ENCODE measurements around the gene HIBCH. TPM values are rescaled to one million over a fixed set of nuclear protein-coding genes. Genes with fewer than 3 reads are reported as not detected.
"Not testable (repeated sequence)": the region's sequence is repeated elsewhere in the genome, so short reads cannot be mapped to it uniquely, and the experiment has no call there.

HIBCH gene
- total RNA-seq, 1 donor from 2014 or later: 80.7 TPM

- no peak for DNase-seq (ENCODE audit: low spot score)
- ATAC-seq: no peak
Observed at GRCh38 chr2:190254063-190254850, 65.4 kb downstream of the HIBCH start.

GRCh38 chr2:190250421-190250820, 69.2 kb downstream of the HIBCH start:
- ATAC-seq (no peak), DNase-seq (ENCODE audit: low spot score) (no peak)

DNA sequence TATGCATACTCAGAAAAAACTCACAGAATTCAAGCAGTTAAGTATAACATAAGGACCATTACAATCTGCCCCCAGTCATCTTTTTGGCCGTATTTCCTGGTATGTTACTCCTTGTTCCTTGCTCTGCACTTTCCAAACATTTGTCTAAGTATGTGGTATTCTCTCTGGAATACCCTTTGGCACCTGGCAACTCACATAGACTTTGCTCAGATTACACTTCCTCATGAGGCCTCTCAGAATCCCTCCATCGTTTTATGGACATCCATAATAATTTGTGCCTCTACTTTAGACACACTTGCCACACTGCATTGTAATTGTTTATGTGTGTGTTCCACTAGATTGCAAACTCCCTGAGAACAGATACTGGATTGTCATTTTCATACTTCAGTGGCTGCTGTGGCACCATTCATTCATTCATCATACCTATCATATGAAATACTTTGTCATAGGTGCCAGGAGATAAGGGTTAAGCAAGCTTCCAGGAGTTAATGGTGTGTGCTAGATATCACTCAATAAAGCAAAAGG, 84.0 kb downstream of the HIBCH start:
- DNase-seq (ENCODE audit: low spot score): no peak
- no peak for ATAC-seq

DNA sequence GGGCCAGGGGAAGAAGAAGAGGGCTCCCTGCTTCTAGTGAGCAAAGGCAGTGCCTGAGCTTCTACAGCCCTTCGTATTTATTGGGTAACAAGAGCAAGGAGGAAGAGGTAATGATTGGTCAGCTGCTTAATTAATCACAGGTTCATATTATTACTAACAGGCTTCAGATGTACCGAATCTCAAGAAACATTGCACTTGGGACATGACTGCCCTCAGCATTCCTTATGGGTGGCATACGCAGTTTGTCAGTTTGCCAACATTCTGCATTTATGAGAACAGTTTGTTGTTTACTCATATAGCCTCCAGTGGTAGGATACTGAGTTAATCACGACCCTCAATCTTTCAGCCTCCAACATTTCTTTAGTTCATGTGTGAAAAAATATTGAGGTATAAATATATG, 84.5 kb downstream of the HIBCH start:
- ATAC-seq (no peak), DNase-seq (ENCODE audit: low spot score) (no peak)

- not testable (repeated sequence) for DNase-seq (ENCODE audit: low spot score); ATAC-seq
Observed at GRCh38 chr2:190223989-190224388, 95.6 kb downstream of the HIBCH start.

GRCh38 chr2:190222745-190223144, 96.9 kb downstream of the HIBCH start:
- not testable (repeated sequence) for ATAC-seq; DNase-seq (ENCODE audit: low spot score)

- ATAC-seq (no peak), DNase-seq (ENCODE audit: low spot score) (no peak)
Observed at GRCh38 chr2:190221429-190221828, 98.2 kb downstream of the HIBCH start.

DNA sequence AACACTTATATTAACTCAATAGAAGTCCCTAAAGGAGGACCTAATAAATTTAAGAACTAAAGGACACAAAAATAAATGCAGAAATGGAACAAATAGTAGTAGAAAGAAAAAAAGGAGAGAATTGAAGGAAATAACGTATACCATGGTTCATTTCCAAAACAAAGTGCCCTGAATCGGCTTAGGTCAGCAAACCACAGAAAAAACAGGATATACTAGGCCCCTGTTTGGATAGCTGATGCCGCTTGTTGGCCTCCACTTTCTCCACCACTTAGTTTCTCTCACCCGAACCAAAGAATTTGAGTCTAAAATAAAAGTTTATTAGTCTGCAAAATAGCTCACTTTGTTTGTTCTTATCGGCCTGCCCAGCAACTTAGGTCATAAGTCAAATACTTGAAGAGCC, 100.4 kb downstream of the HIBCH start:
- DNase-seq (ENCODE audit: low spot score) (no peak), ATAC-seq (no peak)

DNA sequence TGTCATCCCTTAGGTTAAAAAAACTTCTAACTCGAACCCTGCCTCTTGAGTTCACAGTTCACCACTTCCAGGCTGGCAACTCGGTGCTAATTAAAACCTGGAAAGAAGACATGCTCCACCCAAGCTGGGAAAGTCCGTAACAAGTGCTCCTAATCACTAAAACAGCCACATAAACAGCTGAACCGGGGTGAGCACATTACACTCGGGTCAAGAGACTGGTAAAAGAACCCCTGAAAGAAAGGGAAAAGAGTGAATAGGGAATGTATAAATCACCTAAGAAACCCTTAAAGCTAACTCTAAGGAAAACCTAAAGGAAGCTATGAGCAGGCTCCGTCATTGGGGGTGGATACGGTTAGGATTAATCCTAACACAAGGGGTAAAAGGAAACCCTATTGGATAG, 102.0 kb downstream of the HIBCH start:
- DNase-seq (ENCODE audit: low spot score) (no peak), ATAC-seq (no peak)

DNA sequence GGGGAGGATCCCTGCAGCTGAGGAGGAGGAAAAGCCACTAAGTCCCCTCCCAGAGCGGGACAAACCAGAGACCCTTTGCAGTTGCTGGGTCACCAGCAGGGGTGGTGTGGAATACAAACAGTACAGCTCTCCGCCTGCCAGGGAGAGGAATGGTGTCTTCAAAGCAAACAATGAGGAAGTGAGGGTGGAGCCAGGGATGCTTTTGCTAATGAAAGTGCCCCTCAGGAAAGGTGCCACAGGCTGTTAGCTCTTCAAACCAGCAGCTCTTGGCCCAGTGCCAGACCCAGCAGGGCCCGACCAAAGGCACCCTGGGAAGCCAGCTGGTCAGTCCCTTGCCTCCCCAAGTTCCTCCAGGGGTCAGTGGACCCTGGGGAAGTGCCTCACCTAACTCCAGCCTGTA, 102.8 kb downstream of the HIBCH start:
- ATAC-seq: peak; percentile 47
- peak; percentile 51 for DNase-seq (ENCODE audit: low spot score)

DNA sequence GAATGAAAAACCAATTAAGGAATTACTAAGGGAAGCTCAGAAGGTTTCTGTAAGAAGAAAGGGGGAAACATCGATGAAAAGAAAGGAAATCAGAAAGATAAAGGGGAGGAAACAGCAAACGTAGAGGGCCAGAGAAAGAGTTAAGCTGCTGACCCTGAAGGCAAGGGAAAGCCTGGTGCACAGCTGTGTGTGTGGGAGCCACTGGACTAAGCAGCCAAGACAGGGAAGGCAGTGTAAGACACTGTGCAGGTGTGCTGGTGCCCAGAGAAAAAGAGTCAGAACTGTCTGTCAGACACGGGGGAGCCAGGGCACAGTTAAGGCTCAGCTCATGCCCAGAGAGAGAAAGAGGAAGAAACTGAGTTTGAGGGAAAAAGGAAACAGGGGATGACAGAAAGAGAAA, 104.0 kb downstream of the HIBCH start:
- peak; percentile 16 for ATAC-seq
- no peak for DNase-seq (ENCODE audit: low spot score)

DNA sequence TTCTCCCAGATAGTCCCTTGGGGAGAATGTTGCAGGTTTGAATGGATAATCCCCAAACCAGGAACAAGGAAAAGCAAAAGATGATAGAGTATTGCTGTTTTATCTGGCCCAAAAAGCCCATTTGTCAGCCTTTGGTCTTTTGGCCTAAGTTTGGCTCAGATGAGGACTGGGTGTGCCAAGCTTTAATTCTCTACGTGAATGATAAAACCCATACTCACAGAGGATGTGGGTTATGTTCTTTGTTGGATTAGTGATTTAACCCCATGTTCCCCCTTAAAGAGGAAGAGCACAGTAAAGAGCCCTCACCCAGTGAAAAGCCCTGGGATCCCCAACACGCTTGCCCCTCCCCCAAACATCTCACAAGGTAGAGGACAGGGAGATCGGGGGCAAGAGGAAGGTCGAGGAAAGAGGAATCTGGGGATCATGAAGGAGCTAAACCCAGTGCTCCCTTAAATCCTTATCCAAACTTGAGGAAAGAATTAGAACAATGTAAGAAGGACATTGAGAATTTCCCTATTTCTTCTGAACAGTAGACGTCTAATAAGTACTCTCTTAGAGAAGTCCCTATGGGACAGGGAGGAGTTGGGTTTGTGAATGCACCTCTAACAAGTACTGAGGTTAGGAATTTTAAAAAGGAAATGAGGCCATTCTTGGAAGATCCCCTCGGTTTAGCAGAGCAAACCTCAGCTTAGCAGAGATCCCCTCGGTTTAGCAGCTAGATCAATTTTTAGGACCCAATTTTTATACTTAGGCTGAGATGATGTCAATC, 105.0 kb downstream of the HIBCH start:
- ATAC-seq: peak; percentile 35
- DNase-seq (ENCODE audit: low spot score): no peak

- no peak for ATAC-seq
- no peak for DNase-seq (ENCODE audit: low spot score)
Observed at GRCh38 chr2:190213441-190214335, 105.9 kb downstream of the HIBCH start.

DNA sequence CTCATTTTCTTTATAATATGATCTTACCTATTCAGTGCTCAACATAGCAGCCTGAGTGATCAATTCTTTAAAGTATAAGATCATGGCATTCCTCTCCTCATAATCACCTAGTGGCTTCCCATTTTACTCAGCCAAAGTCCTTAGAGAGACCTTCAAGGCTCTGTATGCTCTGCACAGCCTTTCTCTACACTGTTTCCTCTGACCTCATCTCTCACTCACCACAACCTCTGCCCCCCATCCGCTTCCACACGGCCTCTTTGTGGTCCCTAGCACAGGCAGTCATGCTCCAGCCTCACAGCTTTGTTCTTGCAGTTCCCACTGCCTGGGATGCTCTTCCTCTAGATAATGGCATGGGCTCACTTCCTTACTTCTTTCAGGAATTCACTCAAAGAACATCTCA, 109.2 kb downstream of the HIBCH start:
- no peak for ATAC-seq
- no peak for DNase-seq (ENCODE audit: low spot score)

DNA sequence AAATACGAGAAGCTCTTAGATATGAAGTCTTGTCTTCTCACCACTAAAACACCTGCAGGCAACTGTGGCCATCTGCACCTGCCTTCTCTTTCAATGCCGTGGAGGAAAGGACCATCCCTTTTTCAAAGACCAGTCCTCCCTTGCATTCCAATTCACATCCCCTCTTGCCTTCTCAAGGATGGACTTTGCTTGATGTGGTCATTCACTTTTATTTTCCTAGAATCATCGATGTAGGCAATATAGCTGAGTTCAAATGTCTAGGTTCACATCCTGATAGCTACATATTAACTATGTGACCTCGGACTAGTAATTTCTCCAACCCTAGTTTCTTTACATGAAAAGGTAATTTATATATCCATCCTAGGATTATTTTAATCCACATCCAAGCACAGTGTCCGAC, 110.1 kb downstream of the HIBCH start:
- DNase-seq (ENCODE audit: low spot score) (no peak), ATAC-seq (no peak)

GRCh38 chr2:190207930-190208329, 111.7 kb downstream of the HIBCH start:
- no peak for ATAC-seq
- DNase-seq (ENCODE audit: low spot score): no peak

DNA sequence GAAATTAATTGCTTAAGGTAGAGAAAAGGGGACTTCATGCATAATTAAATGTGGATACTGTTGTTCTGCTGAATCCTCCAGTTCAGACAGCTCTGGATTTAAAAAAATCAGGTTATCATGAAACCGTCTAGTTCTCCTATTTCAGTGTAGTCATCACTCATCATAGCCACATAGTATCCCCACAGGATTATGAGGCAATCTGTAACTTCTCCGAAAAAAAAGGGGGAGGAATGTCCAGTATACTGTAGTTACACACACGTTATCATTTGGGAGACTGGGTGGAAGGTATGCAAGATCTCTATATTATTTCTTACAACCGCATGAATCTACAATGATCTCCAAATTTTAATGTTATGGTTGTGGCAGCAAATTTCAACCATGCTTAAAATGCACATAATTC, 114.0 kb downstream of the HIBCH start:
- ATAC-seq: no peak
- DNase-seq (ENCODE audit: low spot score): no peak

DNA sequence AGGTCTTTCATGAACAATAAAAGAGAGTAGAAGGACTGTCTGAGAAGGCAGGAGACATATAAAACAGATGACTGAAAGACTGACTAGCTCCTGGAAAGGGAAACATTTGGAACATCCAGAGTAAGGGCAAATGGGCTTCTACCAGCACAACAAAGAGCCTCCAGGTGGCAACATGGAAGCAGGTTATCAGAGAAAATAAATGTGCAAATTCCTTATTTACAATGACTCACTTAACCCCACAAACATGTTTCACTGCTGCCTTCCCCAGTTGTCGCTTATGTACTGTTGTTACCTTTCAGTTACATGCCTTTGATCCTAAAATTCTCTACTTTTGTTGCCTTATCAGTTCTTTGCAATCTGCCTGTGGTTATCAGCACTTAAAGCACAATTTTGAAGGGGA, 117.0 kb downstream of the HIBCH start:
- ATAC-seq: no peak
- DNase-seq (ENCODE audit: low spot score): no peak

GRCh38 chr2:190202018-190202417, 117.6 kb downstream of the HIBCH start:
- no peak for DNase-seq (ENCODE audit: low spot score)
- no peak for ATAC-seq

GRCh38 chr2:190200603-190201002, 119.0 kb downstream of the HIBCH start:
- ATAC-seq: no peak
- DNase-seq (ENCODE audit: low spot score): no peak

DNA sequence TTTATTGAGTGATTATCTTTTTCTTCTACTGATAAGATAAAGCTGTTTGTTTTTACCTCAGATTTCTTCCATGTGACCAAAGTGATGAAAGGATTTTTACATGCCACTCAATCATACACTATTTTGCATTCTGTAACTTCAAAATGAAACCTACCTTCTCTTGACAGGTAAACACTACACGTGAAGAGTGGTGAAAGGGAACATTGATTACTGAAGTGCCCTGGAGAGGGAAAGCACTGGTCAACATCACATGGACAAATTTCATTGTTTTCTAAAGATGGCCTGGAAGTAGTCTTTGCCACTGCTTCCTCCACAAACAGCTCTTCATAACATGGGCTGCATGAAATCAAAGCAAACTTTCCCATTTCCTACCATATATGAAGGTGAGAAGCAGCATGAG, 120.1 kb downstream of the HIBCH start:
- no peak for ATAC-seq
- DNase-seq (ENCODE audit: low spot score): no peak
